Umbilical cord (tissue), 2 donors: Measurements from ENCODE around the gene OR4E1. TPM values are rescaled to one million over a fixed set of nuclear protein-coding genes. Genes with fewer than 3 reads are reported as not detected.
"Not testable (repeated sequence)": the region's sequence is repeated elsewhere in the genome, so short reads cannot be mapped to it uniquely, and the experiment has no call there.

Experiments
- DNase-seq: peaks from one replicate; pipeline ENCODE4 v3.0.0-alpha.2; 2015; ENCODE audit warnings: low spot score
- total RNA-seq: library from RNA; depleted of rRNA; stranded (reverse); fragments of >200 nt; gene quantifications from one replicate; pipeline ENCODE4 v1.2.3, GENCODE V29; 2014; ENCODE audit warnings: low replicate concordance; ENCODE audit not compliant: insufficient read depth

OR4E1 gene, protein sequence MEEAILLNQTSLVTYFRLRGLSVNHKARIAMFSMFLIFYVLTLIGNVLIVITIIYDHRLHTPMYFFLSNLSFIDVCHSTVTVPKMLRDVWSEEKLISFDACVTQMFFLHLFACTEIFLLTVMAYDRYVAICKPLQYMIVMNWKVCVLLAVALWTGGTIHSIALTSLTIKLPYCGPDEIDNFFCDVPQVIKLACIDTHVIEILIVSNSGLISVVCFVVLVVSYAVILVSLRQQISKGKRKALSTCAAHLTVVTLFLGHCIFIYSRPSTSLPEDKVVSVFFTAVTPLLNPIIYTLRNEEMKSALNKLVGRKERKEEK
- total RNA-seq: 1.4 TPM

DNA sequence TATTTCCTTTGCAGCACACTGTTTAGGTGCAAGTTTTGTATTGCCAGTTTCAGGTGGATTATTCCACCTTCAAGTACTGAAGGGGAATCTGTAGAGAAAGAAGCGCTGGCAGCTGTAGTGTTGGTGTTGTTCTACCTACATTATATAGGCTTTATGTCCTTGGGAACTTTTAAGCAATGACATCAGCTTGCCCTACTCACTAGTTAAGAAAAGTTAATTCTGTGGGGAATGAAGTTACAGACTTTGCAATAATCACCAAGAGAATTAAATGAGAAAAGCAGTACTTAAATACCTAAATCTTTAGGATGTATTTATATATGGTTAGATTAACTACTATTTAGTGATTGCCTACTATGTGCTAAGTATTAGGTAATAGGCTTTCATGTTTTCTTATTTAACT, at the start of gene OR4E1:
OR4E1 (minus strand) TSS at position 101 of the 400 bp plus-strand sequence. CDS start 2,883 bp downstream, outside the sequence.
- no peak for DNase-seq

DNA sequence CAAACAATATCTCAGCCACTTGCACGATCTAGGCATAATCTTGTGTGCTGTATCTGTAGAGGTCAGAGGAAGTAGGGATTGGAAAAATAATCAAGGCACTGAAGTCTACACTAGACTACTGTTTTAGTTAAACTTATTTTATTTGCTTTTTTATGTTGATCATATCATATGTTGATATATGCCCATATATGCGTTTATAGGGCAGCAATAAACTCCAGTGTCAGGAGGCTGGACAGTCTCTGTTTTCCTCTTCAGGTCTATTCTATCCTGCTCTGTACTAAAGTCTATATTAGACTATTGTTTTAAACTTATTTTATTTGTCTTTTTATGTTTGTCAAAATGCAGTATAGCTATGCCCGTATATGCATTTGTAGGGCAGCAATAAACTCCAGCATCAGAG, 47.9 kb upstream of the OR4E1 start:
- DNase-seq: no peak

DNA sequence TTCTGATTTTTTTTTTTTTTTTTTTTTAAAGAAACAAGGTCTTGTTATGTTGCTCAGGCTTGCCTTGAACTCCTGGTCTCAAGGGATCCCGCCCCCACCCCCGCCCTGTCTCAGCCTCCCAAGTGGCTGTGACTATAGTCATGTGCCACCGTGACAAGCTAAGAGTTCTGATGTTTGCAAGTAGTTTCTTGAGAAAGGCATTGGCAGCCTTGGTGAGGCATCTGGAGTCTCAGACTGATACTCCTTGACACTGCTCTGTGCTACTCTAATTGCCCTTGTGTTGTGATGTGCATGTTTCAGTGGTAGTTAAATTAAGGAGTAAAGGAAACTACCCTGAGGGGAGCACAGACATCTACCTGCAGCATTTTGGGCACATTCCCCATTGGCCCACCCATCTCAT, 46.2 kb upstream of the OR4E1 start:
- no peak for DNase-seq

DNA sequence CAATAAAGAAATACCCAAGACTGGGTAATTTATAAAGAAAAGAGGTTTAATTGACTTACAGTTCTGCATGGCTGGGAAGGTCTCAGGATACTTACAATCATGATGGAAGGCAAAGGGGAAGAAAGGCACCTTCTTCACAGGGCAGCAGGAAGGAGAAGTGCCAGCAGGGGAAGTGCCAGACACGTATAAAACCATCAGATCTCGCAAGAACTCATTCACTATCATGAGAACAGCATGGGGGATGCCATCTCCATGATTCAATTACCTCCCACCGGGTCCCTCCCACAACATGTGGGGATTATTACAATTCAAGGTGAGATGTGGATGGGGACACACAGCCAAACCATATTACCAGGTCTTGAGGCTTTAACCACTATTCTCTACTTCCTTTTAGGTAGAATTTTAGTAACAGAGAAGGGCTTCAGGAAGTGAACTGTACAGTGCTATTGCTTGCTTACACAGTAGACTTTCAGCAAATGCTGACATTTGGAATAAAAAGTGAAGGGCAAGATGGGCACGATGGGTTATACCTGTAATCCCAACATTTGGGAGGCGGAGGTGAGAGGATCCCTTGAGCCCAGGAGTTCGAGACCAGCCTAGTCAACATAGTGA, 40.8 kb upstream of the OR4E1 start:
- DNase-seq: no peak

DNA sequence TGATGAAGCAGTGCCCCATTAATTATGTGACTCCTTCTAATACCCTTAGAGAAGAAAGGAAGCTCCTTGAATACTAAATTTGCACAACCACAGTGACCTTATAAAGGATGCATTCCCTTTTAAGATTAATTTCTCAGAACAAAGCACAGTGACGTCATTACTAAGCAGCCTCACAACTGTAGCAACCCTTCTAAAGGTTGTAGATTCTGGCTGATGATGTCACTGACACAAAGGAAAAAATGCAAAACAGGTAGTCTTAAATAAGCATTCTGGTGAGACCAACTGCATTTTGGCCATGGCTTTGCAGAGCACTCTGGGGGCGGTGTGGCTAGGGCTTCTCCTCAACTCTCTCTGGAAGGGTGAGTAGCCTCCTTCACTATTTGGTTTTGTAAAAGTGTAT, 38.4 kb upstream of the OR4E1 start:
- no peak for DNase-seq

DNA sequence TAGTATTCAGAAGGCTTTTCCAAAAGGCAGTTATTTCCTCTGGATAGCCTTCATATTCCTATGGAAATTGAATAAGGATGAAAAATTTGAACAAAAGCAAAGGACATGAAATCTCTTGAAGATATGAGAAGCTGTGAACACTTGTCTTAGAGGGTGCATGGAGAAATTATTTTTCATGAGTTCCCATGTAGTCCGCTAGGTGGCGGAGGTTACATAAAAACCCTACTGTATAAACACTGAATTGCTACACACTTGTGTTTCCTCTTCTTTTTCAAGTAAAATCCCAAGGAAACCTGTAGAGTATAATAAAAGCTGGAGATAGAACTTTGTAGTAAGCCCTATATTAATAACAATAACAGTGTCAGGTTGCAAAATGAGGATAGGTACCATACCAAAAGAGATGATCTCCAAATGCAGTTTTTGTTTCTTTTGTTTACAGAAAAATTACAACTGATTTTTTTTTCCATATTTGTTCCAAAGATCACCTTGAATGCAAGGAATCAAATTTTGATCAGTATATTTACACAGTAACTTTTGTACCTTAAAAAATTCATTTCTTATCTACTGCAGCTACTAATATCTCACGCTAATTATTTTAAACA, 37.8 kb upstream of the OR4E1 start:
- peak; percentile 35 for DNase-seq

DNA sequence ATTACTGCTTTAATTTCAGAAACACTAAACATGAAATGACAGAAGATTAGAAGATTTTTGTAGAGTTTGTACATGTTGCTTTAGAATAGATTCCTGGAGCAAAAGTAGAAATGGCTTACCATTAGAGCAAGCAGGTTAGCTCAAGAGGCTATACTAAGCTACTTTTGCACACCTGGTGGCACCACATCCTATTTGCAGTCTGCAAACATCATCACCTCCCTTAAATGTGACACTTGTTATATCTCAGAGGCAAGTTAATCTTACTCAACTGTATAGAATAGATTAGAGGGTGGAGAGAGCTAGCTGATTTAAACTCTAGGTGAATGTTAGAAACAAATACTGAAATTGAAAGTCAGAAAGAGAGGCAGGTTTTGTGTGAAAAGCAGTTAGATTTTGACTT, 30.7 kb upstream of the OR4E1 start:
- DNase-seq: no peak

DNA sequence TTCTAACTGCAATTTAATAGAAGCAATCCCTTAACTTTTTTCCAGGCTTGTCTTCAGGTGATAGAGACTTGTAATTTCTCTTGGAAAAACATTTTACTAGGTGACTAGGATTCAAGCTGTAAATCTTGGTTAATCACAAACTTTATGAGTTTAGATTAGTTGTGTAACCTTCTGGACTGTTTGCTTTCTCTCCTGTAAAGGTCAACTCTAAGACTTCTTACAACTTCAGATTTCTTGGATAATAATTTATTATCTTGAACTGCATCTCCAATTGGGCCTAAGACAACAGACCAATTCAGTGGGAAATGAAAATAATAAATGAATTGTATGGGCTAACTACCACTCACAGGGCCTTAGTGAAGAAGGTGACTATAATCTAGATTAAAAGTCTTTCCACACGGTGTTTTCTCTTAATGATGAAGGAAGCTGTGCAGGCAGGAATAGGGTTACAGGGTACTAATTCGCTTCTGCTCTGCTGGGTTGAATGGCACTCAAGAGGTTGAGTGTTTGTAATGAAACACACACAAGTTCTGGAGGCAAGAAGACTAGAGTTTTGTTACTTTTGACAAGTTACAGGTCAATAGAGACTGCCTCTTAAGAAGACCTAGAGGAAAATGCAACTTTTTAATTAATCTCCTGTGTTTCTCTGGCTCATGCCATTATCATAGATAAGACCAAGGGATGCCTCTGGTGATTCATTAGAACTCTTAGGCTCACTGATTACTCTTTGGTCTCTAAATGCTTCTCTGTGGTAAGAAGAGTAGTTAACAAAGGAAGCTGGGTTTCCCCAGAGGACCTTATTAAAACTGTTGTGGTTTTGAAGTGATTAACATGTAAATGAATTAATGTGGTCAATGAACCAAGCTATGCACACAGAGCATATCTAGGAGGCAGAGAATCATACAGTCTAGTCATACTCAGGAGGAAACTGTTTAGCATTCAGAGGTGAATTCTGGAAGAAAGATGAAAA, 30.0 kb upstream of the OR4E1 start:
- no peak for DNase-seq

DNA sequence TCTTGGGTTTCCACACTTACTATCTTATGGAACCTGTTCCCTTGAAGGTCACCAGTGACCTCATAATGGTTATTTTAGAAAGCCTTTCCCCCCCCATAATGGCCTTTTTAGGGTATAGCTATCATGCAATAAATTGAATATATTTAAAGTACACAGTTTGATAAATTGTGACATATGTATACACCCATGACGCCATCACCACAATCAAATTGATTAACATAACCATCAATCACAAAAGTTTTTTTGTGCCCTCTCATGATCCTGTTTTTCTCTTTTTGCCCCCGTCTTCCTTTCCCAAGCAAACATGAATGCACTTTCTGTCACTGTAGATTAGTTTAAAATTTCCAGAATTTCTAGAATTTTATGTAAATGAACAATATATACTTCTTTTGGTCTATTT, 28.7 kb upstream of the OR4E1 start:
- DNase-seq: no peak

DNA sequence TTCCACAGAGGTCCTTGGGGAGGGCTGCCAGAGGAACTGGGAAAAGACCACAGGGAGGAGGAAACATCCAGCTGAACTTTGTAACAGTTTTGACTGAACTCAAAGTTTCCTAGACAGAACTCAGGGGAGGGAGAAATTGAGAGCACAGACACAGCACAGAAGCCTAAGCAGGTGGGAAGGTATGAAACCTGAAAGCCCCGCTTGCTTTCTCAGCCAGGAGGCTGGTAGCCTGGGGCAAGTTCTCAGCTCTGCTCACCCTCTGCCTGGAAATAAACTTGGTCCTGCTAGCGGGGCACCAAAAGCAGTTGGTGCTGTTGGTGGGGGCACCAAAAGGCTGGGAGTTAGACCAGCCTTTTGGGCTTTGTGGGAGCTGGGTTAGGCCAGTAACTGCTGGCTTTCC, 25.9 kb upstream of the OR4E1 start:
- no peak for DNase-seq

DNA sequence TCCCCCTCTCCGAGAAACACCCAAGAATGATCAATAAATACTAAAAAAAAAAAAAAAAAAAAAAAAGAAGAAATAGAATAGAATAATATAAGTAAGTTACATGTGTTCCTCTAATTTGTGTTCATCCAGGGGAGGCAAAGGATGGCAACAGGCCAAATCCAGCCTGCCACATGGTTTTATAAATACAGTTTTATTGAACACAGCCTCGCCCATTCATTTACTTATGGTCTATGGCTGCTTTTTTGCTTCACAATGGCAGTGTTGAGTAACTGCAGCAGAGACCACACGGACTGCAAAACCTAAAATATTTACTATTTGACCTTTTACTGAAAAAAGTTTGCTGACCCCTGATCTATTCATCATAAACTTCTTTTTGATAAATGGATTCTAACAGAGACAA, 24.9 kb upstream of the OR4E1 start:
- not testable (repeated sequence) for DNase-seq

DNA sequence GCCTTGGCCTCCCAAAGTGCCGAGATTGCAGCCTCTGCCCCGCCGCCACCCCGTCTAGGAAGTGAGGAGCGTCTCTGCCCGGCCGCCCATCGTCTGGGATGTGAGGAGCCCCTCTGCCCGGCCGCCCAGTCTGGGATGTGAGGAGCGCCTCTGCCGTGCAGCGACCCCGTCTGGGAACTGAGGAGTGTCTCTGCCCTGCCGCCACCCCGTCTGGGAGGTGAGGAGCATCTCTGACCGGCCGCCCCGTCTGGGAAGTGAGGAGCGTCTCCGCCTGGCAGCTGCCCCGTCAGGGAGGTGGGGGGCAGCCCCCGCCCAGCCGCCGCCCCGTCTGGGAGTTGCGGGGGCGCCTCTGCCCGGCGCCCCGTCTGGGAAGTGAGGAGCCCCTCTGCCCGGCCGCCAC, 24.0 kb upstream of the OR4E1 start:
- not testable (repeated sequence) for DNase-seq

DNA sequence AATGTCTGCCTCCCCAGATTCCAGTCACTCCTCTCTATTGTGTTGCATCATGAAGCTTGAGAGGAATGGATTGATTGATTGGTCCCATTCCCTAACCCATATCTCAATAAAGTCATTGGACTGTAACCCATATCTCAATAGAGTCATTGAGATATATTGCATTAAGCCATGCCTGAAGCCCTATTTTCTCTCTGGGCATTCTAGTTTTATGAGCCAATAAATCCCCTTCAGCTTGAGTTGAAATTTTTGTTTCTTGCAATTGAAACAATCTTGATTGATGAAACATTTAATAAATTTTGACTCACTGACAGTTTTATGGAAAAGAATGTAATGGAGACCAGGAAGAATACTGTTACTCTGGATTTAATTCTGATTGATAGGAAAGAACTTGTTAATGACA, 20.8 kb upstream of the OR4E1 start:
- no peak for DNase-seq

DNA sequence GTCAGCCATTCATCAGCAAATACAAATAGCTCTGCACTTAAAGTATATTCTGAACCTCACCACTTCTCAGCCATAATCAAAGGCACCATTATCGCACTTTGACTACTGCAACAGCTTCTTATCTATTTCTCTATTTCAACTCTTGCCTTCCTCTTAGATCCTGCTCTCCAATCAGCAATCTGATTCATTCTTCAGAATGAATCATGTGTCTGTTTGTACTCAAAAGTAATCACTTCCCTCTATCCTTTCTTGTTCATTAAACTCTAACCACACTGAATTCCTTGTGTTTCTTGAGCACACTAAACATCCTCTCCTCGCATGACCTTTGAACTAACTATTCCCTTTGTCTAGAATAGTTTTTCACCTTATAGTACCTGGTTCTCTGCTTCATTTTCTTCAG, 12.8 kb upstream of the OR4E1 start:
- DNase-seq: no peak

DNA sequence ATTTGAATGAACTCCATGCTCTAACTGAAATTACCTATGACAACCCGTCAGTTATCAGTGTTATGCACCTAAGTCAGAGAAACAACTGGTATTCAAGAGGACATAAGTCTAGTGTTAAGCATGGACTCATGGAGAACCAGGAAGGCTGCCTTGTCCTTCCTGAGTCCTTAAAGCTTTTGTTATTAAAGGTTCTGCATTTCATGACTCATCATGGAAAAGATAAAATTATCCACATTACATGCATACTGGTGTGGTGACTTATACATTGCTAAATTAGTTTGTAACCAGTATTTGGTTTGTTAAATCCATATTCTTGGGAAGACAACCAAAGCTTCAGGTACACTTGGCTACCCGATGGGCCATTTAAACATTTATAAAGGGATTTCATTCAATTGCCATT, 6.5 kb upstream of the OR4E1 start:
- DNase-seq: no peak

DNA sequence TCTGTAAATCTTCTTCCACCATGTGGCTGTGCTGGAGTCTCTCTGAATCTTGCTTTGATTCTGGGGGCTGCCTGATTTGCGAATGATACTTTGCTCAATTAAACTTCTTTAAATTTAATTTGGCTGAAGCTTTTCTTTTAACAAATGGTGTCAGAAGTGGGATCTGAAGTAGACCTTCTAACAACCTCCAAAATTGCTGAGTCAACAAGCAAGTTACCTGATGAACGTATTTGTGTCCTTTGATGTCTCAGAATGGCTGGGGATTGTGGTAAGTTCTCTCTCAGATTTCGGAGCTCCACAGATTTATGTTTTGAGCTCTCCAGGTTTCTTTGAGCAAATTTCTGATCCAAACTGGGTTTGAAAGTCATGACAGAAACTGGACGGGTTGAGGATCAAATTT, 1.9 kb upstream of the OR4E1 start:
- DNase-seq: no peak

DNA sequence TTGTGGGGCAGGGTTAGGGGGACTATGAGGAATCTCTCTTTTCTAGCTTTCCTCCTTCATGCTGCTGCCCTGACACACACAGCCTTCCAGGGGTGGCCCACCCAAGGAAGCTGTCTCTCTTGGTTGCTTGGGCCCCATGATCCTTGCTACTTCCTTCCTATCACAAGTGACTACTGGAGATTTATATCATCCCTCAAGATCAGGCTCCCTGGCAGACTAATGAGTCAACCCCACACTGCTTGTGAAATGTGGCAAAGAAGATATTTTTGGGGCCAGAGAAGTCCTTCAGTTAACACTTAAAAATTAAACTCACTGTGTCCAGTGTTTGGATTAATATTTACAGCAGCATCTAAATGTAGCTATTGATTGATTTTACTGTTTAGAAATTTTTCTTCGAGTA, 1.5 kb downstream of the OR4E1 start:
- no peak for DNase-seq

DNA sequence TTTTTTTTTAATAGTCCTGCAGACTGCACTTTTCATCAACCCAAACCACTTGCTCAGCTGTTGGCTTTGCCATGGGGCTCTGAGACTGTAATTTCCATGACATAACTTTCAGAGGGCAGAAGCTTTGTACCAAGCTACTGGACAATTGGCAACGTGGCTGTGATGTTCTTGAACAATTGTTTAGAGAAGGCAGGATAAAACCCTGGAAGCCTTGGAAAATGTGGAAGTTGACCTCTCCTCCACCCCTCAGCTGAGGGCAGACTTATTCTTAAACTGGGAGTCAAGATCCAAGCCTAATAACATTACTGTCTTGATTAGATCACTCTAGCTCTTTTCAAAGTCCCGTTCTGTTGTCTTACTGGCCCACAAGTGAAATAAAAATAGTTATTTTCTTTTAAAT, 2.2 kb downstream of the OR4E1 start:
- DNase-seq: no peak

DNA sequence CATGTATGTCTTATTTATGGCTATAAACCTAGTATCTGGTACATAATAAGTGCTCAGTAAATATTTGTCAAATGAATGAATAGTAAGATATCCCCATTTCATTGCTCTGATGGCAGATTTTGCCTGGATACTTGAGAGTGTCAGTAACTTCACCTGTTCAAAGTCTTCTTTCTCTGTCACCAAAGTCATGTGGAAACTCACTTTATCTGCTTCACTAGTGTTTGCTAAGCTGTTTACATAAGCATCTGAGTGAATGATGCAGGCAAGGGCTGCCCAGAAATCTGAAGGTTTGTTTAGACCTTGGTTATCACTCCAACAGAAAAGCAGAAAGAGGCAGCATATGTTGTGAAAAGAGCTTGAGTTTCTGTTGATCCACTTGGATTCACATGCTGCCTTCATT, 4.3 kb downstream of the OR4E1 start:
- DNase-seq: no peak

DNA sequence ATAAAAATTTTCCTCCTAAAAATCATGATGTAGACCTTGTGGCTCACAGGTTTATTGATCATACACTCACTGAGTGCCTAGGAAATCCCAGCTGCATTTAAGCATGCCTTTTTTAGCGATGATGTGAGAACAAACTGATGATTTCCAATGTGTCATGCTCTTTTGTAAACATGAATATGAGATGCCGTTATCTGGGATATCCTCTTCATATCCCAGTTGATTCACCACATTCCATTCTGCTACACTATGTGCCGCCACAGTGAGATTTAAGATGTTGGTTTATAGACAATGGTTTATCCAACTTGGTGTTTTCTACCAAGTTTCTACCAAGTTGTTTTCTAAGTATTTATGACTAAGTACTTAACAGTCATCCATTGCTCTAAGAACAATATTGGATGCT, 5.2 kb downstream of the OR4E1 start:
- DNase-seq: no peak

DNA sequence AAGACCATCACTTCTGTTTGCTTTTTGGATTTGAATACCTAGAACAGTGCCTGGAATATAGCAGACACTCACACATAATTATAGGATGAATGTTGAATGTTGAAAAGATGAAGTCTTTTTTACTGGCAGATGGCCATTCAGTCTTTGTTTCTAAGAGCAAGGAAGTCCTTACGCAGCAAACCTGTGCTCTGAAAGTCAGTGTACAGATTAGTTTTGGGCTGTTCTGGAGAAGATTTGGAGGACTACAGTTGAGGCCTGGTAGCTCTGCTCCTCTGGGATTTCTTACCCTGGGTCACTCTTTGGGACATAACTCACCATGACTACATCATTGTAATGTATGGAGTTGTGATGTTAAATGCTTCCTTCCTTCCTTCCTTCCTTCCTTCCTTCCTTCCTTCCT, 16.6 kb downstream of the OR4E1 start:
- DNase-seq: no peak

DNA sequence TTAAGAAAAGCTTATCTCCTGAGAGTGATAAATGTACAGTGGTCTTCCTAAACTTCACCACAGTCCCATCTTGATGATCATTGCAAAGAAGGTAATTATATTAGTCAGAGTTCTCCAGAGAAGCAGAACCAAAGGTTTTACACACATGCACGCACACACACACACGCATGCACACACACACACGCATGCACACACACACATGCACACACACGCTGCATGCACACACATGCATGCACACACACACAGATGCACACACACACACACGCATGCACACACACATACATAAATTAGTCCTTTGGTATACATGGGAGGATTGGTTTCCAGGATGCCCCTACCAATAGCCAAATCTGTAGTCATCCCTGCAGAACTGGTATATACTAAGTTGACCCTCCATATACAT, 19.4 kb downstream of the OR4E1 start:
- DNase-seq: no peak
